Aorta (tissue), 5 donors: ENCODE measurements around the gene KLK6. TPM values are rescaled to one million over a fixed set of nuclear protein-coding genes. Genes with fewer than 3 reads are reported as not detected.

Experiments used
- ATAC-seq: fragments of 200-7000 bp; cut with Tn5 transposase; one replicate; pipeline ENCODE4 v1.9.1; 2022; ENCODE audit warnings: moderate library complexity; ENCODE audit not compliant: low FRiP score
- DNase-seq, 2 donors: peaks; one replicate each; pipeline ENCODE4 v3.0.0-alpha.2; 2020
- H3K27ac ChIP-seq, 2 donors: one replicate each; pipeline ENCODE4 v1.5.1; 2013; ENCODE audit warnings: low read length in 2 of 2, mild to moderate bottlenecking in 2 of 2, moderate library complexity in 2 of 2, control low read depth in 1 of 2, inconsistent platforms in 1 of 2, low read depth in 1 of 2
- H3K27me3 ChIP-seq, 2 donors: one replicate each; pipeline ENCODE4 v1.6.1; 2013; ENCODE audit warnings: control low read depth in 1 of 2, low read length in 1 of 2, mild to moderate bottlenecking in 1 of 2, moderate library complexity in 1 of 2; ENCODE audit not compliant: insufficient read depth in 2 of 2, control insufficient read depth in 1 of 2
- H3K36me3 ChIP-seq, 2 donors: one replicate each; pipeline ENCODE4 v1.6.1; 2013; ENCODE audit warnings: control low read depth in 1 of 2, low read length in 1 of 2, mild to moderate bottlenecking in 1 of 2; ENCODE audit not compliant: insufficient read depth in 2 of 2, control insufficient read depth in 1 of 2
- H3K4me1 ChIP-seq, 2 donors: one replicate each; pipeline ENCODE4 v1.6.1; 2013; ENCODE audit warnings: low read length in 2 of 2, control low read depth in 1 of 2, mild to moderate bottlenecking in 1 of 2, moderate library complexity in 1 of 2; ENCODE audit not compliant: insufficient read depth in 2 of 2, control insufficient read depth in 1 of 2
- H3K4me3 ChIP-seq, 2 donors: one replicate each; pipeline ENCODE4 v1.5.1; 2013; ENCODE audit warnings: low read length in 2 of 2, control low read depth in 1 of 2, mild to moderate bottlenecking in 1 of 2
- H3K9me3 ChIP-seq: one replicate; pipeline ENCODE4 v1.6.1; 2013; ENCODE audit warnings: mild to moderate bottlenecking, low read length; ENCODE audit not compliant: control insufficient read depth
- WGBS, 2 donors: extraction: QIAGEN DNeasy Blood & Tissue Kit; methylation state at CpG; one replicate each; pipeline ENCODE4 v1.1.7; 2013; 5-methylcytosine and 5-hydroxymethylcytosine counted together
- intact Hi-C, 2 donors: fragments of 100-400 bp; cut with DNase I; formaldehyde crosslinking; loops; one replicate each; pipeline versions ENCODE4 v1.14.2 to v1.15.0; 2022
- polyA plus RNA-seq, 2 donors: library from polyadenylated mRNA; stranded (reverse); fragments of 200-250 nt; gene quantifications; one replicate each; pipeline ENCODE4 v1.2.3, GENCODE V29; 2013
- total RNA-seq, 2 donors: library from RNA; stranded (reverse); fragmentation: NEBNext Ultra II Directional; extraction: Animal tissue kit (Norgen Biotek cat#: 25700); gene quantifications; one replicate each; pipeline ENCODE4 v1.2.1, GENCODE V29; 2021
- donor health status: healthy with polysubstance abuse.
- donor health status: Bipolar disorder and iron deficiency.
- donor health status: DM: no; HTN: no; CAD: no.
- donor health status: DM: no; HTN: no; CAD: no.
- donor health status: DM: yes; HTN: yes; CAD: no.

Gene KLK6
- total and polyA plus RNA-seq, 4 donors, result 0.20 TPM; not detected in 3

DNA sequence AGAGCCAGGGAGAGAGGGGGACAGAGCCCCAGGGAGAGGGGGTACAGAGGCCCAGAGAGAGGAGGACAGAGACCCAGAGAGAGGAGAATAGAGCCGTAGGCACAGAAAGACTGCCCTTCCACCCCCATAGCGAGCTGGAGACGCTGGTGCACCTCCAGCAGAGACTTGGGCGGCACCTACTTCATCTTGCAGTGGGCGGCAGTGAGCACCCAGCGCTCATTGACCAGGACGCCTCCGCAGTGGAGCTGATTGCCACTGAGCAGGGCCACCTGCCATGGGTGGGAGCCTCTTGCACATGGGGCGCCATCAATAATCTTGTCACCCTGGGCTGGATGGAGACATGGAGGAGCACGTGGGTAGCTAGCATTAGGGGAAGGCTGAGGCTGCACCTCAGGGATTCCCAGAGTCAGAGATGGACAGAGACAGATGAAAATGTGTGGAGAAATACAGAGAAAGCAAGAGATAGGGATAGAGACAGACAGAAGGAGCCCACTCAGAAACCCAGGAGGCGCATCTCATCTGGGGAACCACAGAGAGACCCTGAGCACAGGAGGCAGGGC, 12.3 kb upstream of the KLK6 start:
- no peak overlapping the region for H3K27ac ChIP-seq
- intact Hi-C loops, result no loop called here
- H3K27me3 ChIP-seq, result no peaks in the 10 kb centered on the region
- H3K4me3 ChIP-seq, result no peak overlapping the region
- DNase-seq, result no peak
- H3K4me1 ChIP-seq, result no peaks in the 10 kb centered on the region
- H3K36me3 ChIP-seq, result no peaks in the 10 kb centered on the region
- H3K9me3 ChIP-seq, result no peaks in the 10 kb centered on the region
- ATAC-seq, result no peak
- WGBS, 2 donors, result 60 to 62% methylated on average over 11 of the region's 11 CpGs

GRCh38 chr19:50980208-50980607, 10.8 kb upstream of the KLK6 start:
- Histone ChIP-seq H3K36me3 (no peaks in the 10 kb centered on the region), H3K9me3 (no peaks in the 10 kb centered on the region), H3K4me1 (no peaks in the 10 kb centered on the region), H3K4me3 (no peak overlapping the region), H3K27me3 (no peaks in the 10 kb centered on the region), H3K27ac (no peak overlapping the region)
- WGBS, 2 donors, result 56 to 60% methylated on average over 13 of the region's 13 CpGs
- intact Hi-C loops, result no loop called here
- no peak for DNase-seq
- no peak for ATAC-seq

DNA sequence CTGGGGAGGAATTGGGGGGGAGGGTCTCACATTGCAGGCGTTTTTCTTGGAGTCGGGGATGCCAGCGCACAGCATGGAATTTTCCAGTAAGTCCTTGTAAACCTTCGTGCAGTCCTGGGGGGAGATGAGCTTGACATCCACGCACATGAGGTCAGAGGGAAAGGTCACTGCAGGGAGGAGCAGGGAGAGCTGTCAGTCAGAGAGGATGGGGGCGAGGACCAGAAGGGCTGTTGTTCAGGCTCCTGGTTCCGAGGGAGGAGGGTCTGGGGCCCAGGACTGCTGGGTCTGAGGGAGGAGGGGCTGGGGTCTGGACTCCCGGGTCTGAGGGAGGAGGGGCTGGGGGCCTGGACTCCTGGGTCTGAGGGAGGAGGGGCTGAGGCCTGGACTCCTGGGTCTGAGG, 10.4 kb upstream of the KLK6 start:
- Histone ChIP-seq H3K27me3 (no peaks in the 10 kb centered on the region), H3K27ac (no peak overlapping the region), H3K36me3 (no peaks in the 10 kb centered on the region), H3K9me3 (no peaks in the 10 kb centered on the region), H3K4me1 (no peaks in the 10 kb centered on the region), H3K4me3 (no peak overlapping the region)
- WGBS, 2 donors, result 17 to 18% methylated on average over 8 of the region's 8 CpGs
- intact Hi-C loops, result no loop called here
- ATAC-seq (no peak), DNase-seq (peak in 1 of 2 donors; percentile 25)

DNA sequence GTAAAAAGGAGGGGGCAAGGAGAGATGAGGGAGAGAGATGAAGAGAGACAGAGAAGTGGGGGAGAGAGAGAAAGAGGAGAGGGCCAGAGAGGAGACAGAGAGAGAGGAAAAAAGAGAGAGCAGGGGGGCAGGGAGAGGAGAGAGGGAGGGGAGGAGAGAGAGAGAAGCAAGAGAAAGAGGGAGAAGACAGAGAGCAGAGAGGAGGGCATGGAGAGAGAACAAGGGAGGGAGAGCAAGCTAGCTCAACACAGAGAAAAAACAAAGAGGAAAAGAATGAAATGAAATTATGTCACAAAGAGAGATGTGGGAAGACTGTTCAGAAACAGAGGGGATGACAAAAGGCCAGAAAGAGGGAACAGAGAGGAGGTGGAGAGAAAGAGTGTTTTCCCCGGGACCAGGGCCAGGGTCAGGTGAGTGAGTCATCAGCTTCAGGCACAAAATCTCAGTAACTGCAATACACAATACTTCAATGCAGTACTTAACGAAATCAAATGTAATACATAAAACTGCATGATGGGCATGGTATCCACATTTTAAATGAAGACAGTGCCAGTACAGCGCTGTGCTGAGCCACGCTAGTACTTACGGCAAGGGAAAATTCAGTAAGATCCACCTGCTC, 9.5 kb upstream of the KLK6 start:
- Histone ChIP-seq H3K36me3 (no peaks in the 10 kb centered on the region), H3K4me1 (no peaks in the 10 kb centered on the region), H3K27me3 (no peaks in the 10 kb centered on the region), H3K9me3 (no peaks in the 10 kb centered on the region), H3K4me3 (no peak overlapping the region), H3K27ac (no peak overlapping the region)
- 51% methylated on average over 5 of the region's 5 CpGs for WGBS, 2 donors
- DNase-seq (no peak), ATAC-seq (no peak)
- intact Hi-C loops, result no loop called here

- Histone ChIP-seq H3K36me3 (no peaks in the 10 kb centered on the region), H3K27me3 (no peaks in the 10 kb centered on the region), H3K4me3 (no peak overlapping the region), H3K27ac (no peak overlapping the region), H3K4me1 (no peaks in the 10 kb centered on the region), H3K9me3 (no peaks in the 10 kb centered on the region)
- ATAC-seq (no peak), DNase-seq (no peak)
- 68 to 73% methylated on average over 4 of the region's 4 CpGs for WGBS, 2 donors
- intact Hi-C loops, result no loop called here
Observed at GRCh38 chr19:50977626-50978025, 8.2 kb upstream of the KLK6 start.

DNA sequence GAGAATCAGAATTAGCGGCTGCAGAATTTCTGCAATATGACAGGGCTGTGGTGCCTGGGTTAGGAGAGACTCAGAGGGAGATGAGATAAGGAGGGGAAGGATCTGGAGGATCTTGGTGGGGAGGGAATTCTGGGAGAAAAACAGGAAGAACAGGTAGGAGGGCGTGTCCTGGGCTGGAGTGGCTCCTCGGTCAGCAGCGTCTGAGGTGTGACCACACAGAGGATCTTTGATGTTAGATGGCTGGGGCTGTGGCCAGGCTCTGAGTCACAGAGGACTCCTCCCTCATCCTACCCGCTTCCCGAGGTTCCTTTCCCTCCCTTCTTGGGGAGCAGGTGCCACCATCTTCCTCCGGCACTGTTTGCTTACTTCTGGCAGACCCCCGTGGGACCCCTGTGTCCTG, 6.4 kb upstream of the KLK6 start:
- no peak overlapping the region for H3K4me3 ChIP-seq
- WGBS, 2 donors, result 15 to 19% methylated on average over 7 to 8 of the region's 8 CpGs
- H3K27me3 ChIP-seq, result no peaks in the 10 kb centered on the region
- H3K36me3 ChIP-seq, result no peaks in the 10 kb centered on the region
- ATAC-seq (no peak), DNase-seq (no peak)
- no peaks in the 10 kb centered on the region for H3K9me3 ChIP-seq
- no peak overlapping the region for H3K27ac ChIP-seq
- intact Hi-C loops, result no loop called here
- H3K4me1 ChIP-seq, result no peaks in the 10 kb centered on the region

GRCh38 chr19:50974702-50975556, 5.5 kb upstream of the KLK6 start:
- DNase-seq, result no peak
- no peak overlapping the region for H3K27ac ChIP-seq
- no peaks in the 10 kb centered on the region for H3K4me1 ChIP-seq
- H3K9me3 ChIP-seq, result no peaks in the 10 kb centered on the region
- H3K36me3 ChIP-seq, result no peaks in the 10 kb centered on the region
- no peaks in the 10 kb centered on the region for H3K27me3 ChIP-seq
- intact Hi-C loops, result no loop called here
- WGBS, 2 donors, result 2 to 19% methylated on average over 2 to 9 of the region's 9 CpGs
- H3K4me3 ChIP-seq, result no peak overlapping the region
- ATAC-seq, result no peak

DNA sequence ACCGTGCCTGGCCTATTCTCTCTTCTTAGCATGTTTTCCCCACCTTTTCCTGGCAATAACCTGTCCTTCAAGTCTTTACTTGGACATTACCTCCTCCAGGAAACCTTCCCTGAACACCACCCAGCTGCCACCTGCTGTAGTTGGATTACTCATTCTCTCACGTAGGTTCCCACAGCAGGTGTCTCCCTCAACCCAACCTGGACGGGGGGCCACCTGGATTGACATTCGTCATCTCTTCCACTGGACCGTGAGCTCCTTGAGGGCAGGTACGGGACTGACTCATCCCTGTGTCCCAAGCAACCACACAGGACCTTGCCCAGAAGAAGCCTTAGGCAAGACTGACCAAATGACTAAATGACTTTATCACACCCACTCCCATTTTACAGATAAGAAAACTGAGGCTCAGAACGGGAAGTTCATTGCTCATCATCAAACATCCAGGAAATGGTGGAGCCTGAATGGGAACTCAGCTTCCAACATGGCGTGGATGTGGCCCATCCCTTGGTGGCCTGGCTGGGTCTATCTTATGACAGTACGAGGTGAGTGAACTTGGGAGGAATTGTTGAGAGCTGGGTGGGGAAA, 3.5 kb upstream of the KLK6 start:
- Histone ChIP-seq H3K27ac (no peak overlapping the region), H3K27me3 (no peaks in the 10 kb centered on the region), H3K4me3 (no peak overlapping the region), H3K4me1 (no peaks in the 10 kb centered on the region), H3K36me3 (no peaks in the 10 kb centered on the region), H3K9me3 (no peaks in the 10 kb centered on the region)
- peak in 1 of 2 donors; percentile 40 for DNase-seq
- ATAC-seq, result no peak
- whole genome bisulfite sequencing, 2 donors, result 77 to 83% methylated on average over 9 of the region's 9 CpGs
- intact Hi-C loops, result no loop called here
